Measurements from ENCODE around the gene CASQ1.

The CASQ1 gene

DNA sequence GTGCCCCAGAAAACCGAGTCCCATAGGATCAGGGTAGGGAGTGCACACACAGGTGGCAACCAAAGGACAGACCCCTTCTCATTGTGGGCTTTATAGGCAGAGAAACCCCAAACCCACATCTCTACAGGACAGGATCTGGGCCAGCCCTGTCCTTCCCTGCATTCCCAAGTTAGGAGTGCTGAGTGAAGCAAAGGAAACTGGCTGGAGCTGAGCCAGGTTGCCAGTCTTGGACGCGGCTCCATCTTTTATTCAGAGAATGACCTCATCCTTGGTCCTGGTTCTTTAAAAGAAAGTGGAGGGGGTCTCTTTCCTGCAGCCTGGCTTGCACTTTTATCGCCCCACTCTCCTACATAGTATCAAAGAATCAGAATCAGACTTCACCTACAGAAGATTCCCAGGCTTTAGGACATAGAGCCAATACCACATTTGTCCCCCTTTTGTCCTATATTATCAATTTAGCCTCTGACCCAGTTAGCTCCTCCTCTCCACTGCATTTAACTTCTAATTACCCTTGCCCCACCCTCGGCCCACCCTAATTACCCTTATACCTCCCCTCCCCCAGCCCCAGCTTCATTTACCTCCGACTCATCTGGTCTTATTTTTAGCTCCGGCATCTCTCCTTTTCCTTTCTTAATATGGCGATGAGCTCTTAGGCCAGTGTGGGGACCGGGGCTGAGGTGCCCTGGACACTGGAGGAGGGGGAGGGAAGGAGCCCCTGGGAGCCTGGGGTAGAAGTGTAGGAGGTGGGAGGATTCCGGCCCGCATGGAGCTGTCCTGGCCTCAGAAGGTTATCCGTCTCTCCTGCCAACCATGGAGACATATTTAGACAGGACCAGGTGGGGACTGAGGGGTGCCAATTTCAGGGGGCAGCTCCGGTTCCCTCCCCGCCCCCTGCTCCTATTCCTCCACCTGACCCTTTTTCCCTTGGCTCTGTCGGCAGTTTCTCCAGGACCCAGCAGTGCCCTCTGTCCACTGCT, at the start of gene CASQ1:
Gene CASQ1 (plus strand): TSS at position 927 of the 977 bp plus-strand sequence. CDS start 177 bp downstream, outside the sequence.
- in situ Hi-C loops (cut with HindIII; ENCODE audit: low pct_unique_long_range_greater_than_20kb, low sequenced_read_pairs), result no loop called here
- DNase-seq (ENCODE audit: low read depth in 1 of 2, low spot score in 1 of 2), result no peak
- no peak for TF ChIP-seq JUND (IDR thresholded peaks at IDR 0.05; ENCODE audit: low read depth)

DNA sequence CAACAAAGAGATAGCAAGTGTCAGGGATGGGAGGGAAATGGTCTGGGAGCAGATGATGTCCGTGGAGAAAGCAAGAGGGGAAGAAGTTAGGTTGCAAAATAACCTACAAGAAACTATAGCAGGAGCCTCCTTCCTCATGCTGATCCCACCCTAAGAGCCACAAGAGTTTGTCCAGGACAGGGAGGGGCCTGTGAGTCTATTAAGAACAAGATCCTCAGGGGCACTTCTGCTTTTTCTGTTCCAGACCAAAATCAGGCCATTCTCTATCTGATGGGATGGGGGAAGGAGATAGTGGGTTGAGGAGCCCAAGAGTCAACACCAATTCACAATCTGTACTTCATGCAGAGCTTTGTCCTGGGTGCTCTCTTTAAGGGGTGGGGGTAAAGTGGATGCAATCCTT, 46.7 kb upstream of the CASQ1 start:
- no peak for TF ChIP-seq JUND (IDR thresholded peaks at IDR 0.05; ENCODE audit: low read depth)
- in situ Hi-C loops (cut with HindIII; ENCODE audit: low pct_unique_long_range_greater_than_20kb, low sequenced_read_pairs), result no loop called here
- DNase-seq (ENCODE audit: low read depth in 1 of 2, low spot score in 1 of 2), result no peak

DNA sequence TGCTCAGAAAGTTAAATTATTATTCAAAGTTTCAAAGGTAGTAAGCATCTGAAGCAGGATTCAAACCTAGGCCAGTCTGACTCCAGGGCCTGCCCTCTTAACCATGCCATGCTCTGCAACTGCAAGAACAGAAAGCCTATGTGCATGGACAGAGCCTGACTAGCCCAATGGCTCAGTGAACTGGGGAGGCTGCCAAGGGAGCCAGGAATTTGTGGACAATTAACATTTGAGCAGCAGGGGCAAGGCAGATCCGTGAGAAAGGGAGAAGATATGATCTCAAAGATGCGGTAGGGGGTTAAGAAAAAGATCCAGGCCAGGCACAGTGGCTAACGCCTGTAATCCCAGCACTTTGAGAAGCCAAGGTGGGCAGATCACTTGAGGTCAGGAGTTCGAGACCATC, 45.5 kb upstream of the CASQ1 start:
- TF ChIP-seq JUND (IDR thresholded peaks at IDR 0.05; ENCODE audit: low read depth), result no peak
- in situ Hi-C loops (cut with HindIII; ENCODE audit: low pct_unique_long_range_greater_than_20kb, low sequenced_read_pairs), result no loop called here
- no peak for DNase-seq (ENCODE audit: low read depth in 1 of 2, low spot score in 1 of 2)

DNA sequence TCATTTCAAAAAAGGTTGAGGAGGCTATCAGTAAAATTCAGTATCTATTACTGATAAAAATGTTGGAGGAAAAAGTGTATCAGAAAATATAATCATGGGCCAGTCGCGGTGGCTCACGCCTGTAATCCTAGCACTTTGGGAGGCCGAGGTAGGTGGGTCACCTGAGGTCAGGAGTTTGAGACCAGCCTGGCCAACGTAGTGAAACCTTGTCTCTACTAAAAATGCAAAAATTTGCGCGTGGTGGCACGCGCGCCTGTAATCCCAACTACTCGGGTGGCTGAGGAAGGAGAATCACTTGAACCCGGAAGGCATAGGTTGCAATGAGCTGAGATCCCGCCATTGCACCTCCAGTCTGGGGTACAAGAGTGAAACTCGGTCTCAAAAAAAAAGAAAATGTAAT, 44.3 kb upstream of the CASQ1 start:
- in situ Hi-C loops (cut with HindIII; ENCODE audit: low pct_unique_long_range_greater_than_20kb, low sequenced_read_pairs), result no loop called here
- no peak for TF ChIP-seq JUND (IDR thresholded peaks at IDR 0.05; ENCODE audit: low read depth)
- no peak for DNase-seq (ENCODE audit: low read depth in 1 of 2, low spot score in 1 of 2)

DNA sequence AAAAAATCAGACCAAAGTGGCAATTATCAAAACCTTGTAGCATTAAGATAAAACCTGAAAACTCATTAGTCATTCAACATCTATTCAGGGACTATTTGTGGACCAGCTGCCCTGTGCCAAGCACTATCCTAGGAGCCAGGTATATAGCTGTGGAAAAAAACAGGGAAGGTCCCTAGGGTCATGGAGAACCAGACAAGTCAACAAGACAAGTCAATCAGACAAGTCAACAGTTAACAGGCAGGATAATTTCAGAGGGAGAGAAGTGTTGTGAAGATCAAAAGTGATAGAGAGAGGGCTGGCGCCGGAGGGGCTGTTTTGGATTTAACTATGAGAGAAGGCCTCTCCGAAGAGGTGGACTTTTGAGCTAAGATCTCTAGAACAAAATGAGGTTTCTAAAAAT, 42.3 kb upstream of the CASQ1 start:
- DNase-seq (ENCODE audit: low read depth in 1 of 2, low spot score in 1 of 2), result no peak
- TF ChIP-seq JUND (IDR thresholded peaks at IDR 0.05; ENCODE audit: low read depth), result no peak
- in situ Hi-C loops (cut with HindIII; ENCODE audit: low pct_unique_long_range_greater_than_20kb, low sequenced_read_pairs), result no loop called here

DNA sequence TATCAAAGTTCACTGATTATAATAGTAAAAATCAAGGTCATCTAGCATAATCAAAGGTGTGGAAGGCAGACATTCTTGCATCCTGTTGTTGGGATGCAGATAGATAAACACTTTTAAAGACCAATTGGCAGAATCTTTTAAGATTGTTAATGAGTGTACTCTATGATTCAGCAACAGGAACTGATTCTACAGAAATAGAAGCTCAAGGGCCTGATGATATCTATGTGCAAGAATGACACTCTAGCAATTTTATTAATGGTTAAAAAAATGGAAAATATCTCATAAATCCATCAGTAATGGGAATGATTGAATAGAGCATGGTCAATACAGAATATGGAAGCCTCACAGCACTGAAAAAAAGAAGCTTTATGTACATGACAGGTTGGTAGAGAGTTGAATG, 41.1 kb upstream of the CASQ1 start:
- no peak for DNase-seq (ENCODE audit: low read depth in 1 of 2, low spot score in 1 of 2)
- no peak for TF ChIP-seq JUND (IDR thresholded peaks at IDR 0.05; ENCODE audit: low read depth)
- in situ Hi-C loops (cut with HindIII; ENCODE audit: low pct_unique_long_range_greater_than_20kb, low sequenced_read_pairs), result no loop called here

DNA sequence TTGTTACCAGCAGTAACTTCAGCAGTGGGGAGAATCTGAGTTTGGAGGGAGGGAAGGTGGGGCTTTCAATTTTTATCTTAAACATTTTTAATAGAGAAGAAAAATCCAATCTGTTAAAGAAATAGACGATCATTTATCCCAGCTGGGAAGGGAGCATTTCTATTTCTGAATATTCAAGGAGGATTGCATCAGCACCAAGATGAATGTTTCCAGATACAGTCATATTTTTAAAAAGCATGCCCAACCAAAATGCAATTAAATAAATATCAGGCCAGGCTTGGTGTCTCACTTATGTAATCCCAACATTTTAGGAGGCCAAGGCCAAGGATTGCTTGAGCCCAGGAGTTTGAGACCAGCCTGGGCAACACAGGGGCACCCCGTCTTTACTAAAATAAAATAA, 40.7 kb upstream of the CASQ1 start:
- in situ Hi-C loops (cut with HindIII; ENCODE audit: low pct_unique_long_range_greater_than_20kb, low sequenced_read_pairs), result no loop called here
- no peak for TF ChIP-seq JUND (IDR thresholded peaks at IDR 0.05; ENCODE audit: low read depth)

DNA sequence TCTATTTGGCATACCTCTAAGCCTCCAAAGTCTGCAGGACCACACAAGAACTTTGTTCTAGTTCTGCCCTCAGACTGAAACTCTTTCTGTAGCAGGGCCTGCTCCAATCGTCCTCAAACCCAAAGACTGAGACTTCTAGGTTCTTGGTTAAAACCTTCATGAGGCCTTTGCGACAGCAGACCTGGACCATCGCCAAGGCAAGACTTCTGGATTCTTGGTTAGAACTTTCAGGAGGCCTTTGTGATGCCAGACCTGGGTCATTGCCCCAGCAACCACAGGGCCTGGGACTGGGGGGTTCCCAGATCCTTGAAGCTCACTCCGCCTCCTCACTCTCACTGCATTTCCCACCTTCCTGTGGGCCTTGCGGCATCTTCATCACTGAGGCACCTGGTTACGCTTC, 39.1 kb upstream of the CASQ1 start, which contains the start of gene ATP1A4:
Gene ATP1A4 (plus strand): TSS at position 301 of the 400 bp plus-strand sequence. CDS start 438 bp downstream, outside the sequence.
- in situ Hi-C loops (cut with HindIII; ENCODE audit: low pct_unique_long_range_greater_than_20kb, low sequenced_read_pairs), result no loop called here
- no peak for TF ChIP-seq JUND (IDR thresholded peaks at IDR 0.05; ENCODE audit: low read depth)
- DNase-seq (ENCODE audit: low read depth in 1 of 2, low spot score in 1 of 2), result no peak

More for the DNA sequence above, 40.7 kb upstream of the CASQ1 start:
- no peak for DNase-seq (ENCODE audit: low read depth in 1 of 2, low spot score in 1 of 2)

DNA sequence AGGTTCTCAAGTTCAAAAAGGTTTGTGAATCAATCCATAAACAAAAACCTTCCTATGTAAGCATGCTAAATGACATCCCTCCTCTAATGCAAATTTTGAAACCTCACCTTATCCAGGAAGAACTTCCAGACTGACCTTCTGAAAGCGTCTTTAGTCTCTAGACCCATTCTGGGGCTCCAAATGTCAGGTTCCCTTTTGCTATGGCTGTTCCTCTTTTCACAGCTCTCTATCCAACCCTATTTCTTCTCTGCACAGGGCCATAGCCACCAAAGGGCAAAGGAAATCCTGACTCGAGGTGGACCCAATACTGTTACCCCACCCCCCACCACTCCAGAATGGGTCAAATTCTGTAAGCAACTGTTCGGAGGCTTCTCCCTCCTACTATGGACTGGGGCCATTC, 35.6 kb upstream of the CASQ1 start:
- no peak for TF ChIP-seq JUND (IDR thresholded peaks at IDR 0.05; ENCODE audit: low read depth)
- in situ Hi-C loops (cut with HindIII; ENCODE audit: low pct_unique_long_range_greater_than_20kb, low sequenced_read_pairs), result no loop called here
- DNase-seq (ENCODE audit: low read depth in 1 of 2, low spot score in 1 of 2), result no peak

DNA sequence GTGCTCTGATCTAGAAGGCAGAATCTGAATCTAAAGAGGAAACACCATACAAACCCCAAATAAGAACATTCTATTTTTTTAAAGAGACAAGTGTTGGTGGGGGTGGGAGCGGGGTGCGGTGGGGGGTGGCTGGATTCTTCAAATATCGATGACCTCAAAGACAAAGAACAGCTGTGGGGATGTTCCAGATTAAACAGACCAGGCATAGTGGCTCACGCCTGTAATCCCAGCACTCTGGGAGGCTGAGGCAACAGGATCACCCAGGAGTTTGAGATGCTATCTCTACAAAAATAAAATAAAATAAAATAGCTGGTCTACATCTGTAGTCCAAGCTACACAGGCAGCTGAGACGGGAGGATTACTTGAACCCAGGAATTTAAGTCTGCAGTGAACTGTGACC, 34.0 kb upstream of the CASQ1 start:
- no peak for DNase-seq (ENCODE audit: low read depth in 1 of 2, low spot score in 1 of 2)
- TF ChIP-seq JUND (IDR thresholded peaks at IDR 0.05; ENCODE audit: low read depth), result no peak
- in situ Hi-C loops (cut with HindIII; ENCODE audit: low pct_unique_long_range_greater_than_20kb, low sequenced_read_pairs), result no loop called here

DNA sequence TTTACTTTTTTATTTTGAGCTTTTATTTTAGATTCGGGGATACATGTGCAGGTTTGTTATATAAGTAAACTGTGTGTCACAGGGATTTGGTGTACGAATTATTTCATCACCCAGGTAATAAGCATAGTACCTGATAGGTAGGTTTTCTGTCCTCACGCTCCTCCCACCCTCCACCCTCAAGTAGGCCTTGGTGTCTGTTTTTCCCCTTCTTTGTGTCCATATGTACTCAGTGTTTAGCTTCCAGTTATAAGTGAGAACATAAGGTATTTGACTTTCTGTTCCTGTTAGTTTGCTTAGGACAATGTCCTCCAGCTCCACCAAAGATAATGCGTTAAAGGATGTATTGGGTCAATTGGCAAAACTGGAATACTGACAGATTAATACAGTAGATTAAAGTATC, 33.2 kb upstream of the CASQ1 start:
- DNase-seq (ENCODE audit: low read depth in 1 of 2, low spot score in 1 of 2), result peak in 1 of 2 experiments; percentile 37
- no peak for TF ChIP-seq JUND (IDR thresholded peaks at IDR 0.05; ENCODE audit: low read depth)
- in situ Hi-C loops (cut with HindIII; ENCODE audit: low pct_unique_long_range_greater_than_20kb, low sequenced_read_pairs), result no loop called here

DNA sequence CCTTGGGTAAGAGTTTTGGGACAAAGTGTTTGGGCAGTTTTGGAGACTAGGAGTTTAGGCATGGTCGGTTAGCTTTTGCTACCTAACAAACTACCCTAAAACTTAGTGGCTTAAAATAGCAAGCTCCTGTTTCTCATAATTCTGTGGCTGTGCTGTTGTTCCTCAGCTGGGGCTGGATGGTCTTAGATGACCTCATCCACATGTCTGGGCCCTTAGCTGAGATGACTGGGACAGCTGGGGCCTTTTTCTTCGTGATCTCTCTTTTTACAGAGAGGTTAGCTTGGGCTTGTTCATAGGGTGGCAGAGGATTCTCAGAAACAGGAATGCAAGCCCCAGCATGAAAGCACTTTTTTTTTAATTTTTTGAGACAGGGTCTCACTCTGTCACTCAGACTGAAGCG, 32.3 kb upstream of the CASQ1 start:
- in situ Hi-C loops (cut with HindIII; ENCODE audit: low pct_unique_long_range_greater_than_20kb, low sequenced_read_pairs), result no loop called here
- no peak for DNase-seq (ENCODE audit: low read depth in 1 of 2, low spot score in 1 of 2)
- no peak for TF ChIP-seq JUND (IDR thresholded peaks at IDR 0.05; ENCODE audit: low read depth)

DNA sequence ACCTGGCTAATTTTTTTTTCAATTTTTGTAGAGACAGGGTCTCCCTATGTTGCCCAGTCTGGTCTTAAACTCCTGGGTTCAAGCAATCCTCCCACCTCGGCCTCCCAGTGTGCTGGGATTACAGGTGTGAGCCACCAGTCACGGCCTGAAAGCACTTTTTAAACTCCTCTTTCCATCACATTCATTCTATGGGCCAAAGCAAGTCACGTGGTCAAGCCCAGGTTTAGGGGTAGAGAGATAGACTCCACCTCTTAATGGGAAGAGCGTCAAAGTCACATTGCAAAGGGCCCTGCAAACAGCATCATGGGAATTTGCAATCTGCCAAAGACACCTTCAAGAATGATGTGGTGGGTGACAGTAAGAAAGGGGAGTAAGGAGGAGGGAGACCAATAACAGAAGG, 31.8 kb upstream of the CASQ1 start:
- no peak for TF ChIP-seq JUND (IDR thresholded peaks at IDR 0.05; ENCODE audit: low read depth)
- DNase-seq (ENCODE audit: low read depth in 1 of 2, low spot score in 1 of 2), result no peak
- in situ Hi-C loops (cut with HindIII; ENCODE audit: low pct_unique_long_range_greater_than_20kb, low sequenced_read_pairs), result no loop called here
